SK-N-SH treated with all-trans-retinoic acid at 6 μM for 48 hours (cell line): ENCODE results near the gene RBM33.

Source experiments
- ATAC-seq: fragments of 200-7000 bp; cut with Tn5 transposase; 3 replicates; pipeline ENCODE4 v1.9.1; 2020; ENCODE audit warnings: mild to moderate bottlenecking, moderate library complexity
- ARNTL ChIP-seq: fragments of 450-650 bp; formaldehyde crosslinking; IDR thresholded peaks from 2 replicates; pipeline ENCODE4 v1.5.0; 2020; ENCODE audit warnings: low read depth, mild to moderate bottlenecking, moderate library complexity, borderline replicate concordance
- BACH2 ChIP-seq: fragments of 250-450 bp; sonication (Bioruptor Pico); IDR thresholded peaks from 2 replicates; pipeline ENCODE4 v1.9.0; 2021; ENCODE audit warnings: mild to moderate bottlenecking, borderline replicate concordance
- CSDC2 ChIP-seq: fragments of 250-450 bp; sonication (Bioruptor Pico); IDR thresholded peaks from 2 replicates; pipeline ENCODE4 v1.5.0; 2020; ENCODE audit warnings: mild to moderate bottlenecking, moderate library complexity
- ESRRG ChIP-seq: fragments of 250-450 bp; sonication (Bioruptor Pico); IDR thresholded peaks from 2 replicates; pipeline ENCODE4 v1.6.1; 2021; ENCODE audit warnings: mild to moderate bottlenecking
- OSR1 ChIP-seq: fragments of 250-450 bp; sonication (Bioruptor Pico); IDR thresholded peaks from 2 replicates; pipeline ENCODE4 v1.8.0; 2022; ENCODE audit warnings: moderate library complexity, mild to moderate bottlenecking, inconsistent platforms
- PPARA ChIP-seq: fragments of 250-450 bp; sonication (Bioruptor Pico); IDR thresholded peaks from 2 replicates; pipeline ENCODE4 v1.5.0; 2020; ENCODE audit warnings: mild to moderate bottlenecking, borderline replicate concordance
- RARB ChIP-seq: fragments of 250-450 bp; sonication (Bioruptor Pico); IDR thresholded peaks from 2 replicates; pipeline ENCODE4 v1.8.0; 2021; ENCODE audit warnings: mild to moderate bottlenecking, moderate library complexity
- SNAI2 ChIP-seq: fragments of 250-450 bp; sonication (Bioruptor Pico); IDR thresholded peaks from 2 replicates; pipeline ENCODE4 v1.5.0; 2020; ENCODE audit warnings: mild to moderate bottlenecking, moderate library complexity
- TCF4 ChIP-seq: fragments of 250-450 bp; sonication (Bioruptor Pico); IDR thresholded peaks from 2 replicates; pipeline ENCODE4 v1.8.0; 2021; ENCODE audit warnings: mild to moderate bottlenecking, moderate library complexity, borderline replicate concordance
- TOX ChIP-seq: fragments of 250-450 bp; sonication (Bioruptor Pico); IDR thresholded peaks from 2 replicates; pipeline ENCODE4 v1.8.0; 2021; ENCODE audit warnings: mild to moderate bottlenecking, moderate library complexity, borderline replicate concordance
- ZC3H10 ChIP-seq: fragments of 250-450 bp; sonication (Bioruptor Pico); IDR thresholded peaks from 2 replicates; pipeline ENCODE4 v1.5.1; 2021; ENCODE audit warnings: mild to moderate bottlenecking, moderate library complexity
- ZFP3 ChIP-seq: fragments of 250-450 bp; sonication (Bioruptor Pico); IDR thresholded peaks from 2 replicates; pipeline ENCODE4 v1.5.0; 2020; ENCODE audit warnings: mild to moderate bottlenecking, moderate library complexity
- ZFP30 ChIP-seq: fragments of 450-650 bp; formaldehyde crosslinking; IDR thresholded peaks from 2 replicates; pipeline ENCODE4 v1.5.0; 2022; ENCODE audit warnings: mild to moderate bottlenecking, moderate library complexity
- ZNF565 ChIP-seq: fragments of 450-650 bp; formaldehyde crosslinking; conservative IDR thresholded peaks from 2 replicates; pipeline ENCODE4 v1.5.0; 2020; ENCODE audit warnings: low read depth, mild to moderate bottlenecking, moderate library complexity
- ZNF70 ChIP-seq: fragments of 450-650 bp; formaldehyde crosslinking; IDR thresholded peaks from 2 replicates; pipeline ENCODE4 v1.5.0; 2020; ENCODE audit warnings: mild to moderate bottlenecking, moderate library complexity
- ZNF8 ChIP-seq: fragments of 450-650 bp; formaldehyde crosslinking; IDR thresholded peaks from 2 replicates; pipeline ENCODE4 v1.5.0; 2020; ENCODE audit warnings: mild to moderate bottlenecking, moderate library complexity
- TF ChIP-seq, protein P1 (sequence below): fragments of 250-450 bp; sonication (Bioruptor Pico); IDR thresholded peaks from 2 replicates; pipeline ENCODE4 v1.5.1; 2021; ENCODE audit warnings: mild to moderate bottlenecking, moderate library complexity
- TF ChIP-seq, protein P2 (sequence below): fragments of 250-450 bp; sonication (Bioruptor Pico); IDR thresholded peaks from 2 replicates; pipeline ENCODE4 v1.5.0; 2020; ENCODE audit warnings: mild to moderate bottlenecking, moderate library complexity
- TF ChIP-seq, protein P3 (sequence below): fragments of 250-450 bp; sonication (Bioruptor Pico); IDR thresholded peaks from 2 replicates; pipeline ENCODE4 v1.5.1; 2020; ENCODE audit warnings: low read depth, mild to moderate bottlenecking, moderate library complexity
- TF ChIP-seq, protein P4 (sequence below): fragments of 250-450 bp; sonication (Bioruptor Pico); IDR thresholded peaks from 2 replicates; pipeline ENCODE4 v1.8.0; 2021; ENCODE audit warnings: low read depth, mild to moderate bottlenecking, moderate library complexity, borderline replicate concordance

The RBM33 gene

DNA sequence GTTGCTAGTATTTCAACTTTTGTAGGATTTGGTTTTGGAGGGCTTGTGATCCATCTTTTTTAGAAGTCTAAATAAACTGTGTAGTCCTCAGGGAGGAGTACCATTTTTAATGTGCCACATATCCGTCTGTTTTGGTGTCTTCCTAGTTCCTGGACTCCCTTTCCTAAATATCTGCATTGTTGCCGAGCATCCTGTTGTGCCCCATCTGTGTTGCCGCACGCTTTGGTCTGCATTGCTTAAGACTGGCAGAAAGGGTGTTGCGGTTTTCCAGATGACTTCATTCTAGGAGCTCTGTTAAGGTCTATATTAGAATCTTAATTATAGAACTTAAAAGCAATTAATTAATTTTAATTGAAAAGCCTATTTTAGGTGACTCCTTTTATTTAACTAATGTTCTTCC is 49.4 kb downstream of the RBM33 start:
- TF ChIP-seq ZFP30 (CRISPR knock-in tag) (no peak), PPARA (no peak), ARNTL (CRISPR knock-in tag) (no peak), ZFP3 (CRISPR knock-in tag) (no peak), ZNF70 (CRISPR knock-in tag) (no peak), OSR1 (CRISPR knock-in tag) (no peak), CSDC2 (no peak), RARB (CRISPR knock-in tag) (no peak), BACH2 (CRISPR knock-in tag) (no peak), SNAI2 (CRISPR knock-in tag) (no peak)
- TF ChIP-seq, protein P1, sequence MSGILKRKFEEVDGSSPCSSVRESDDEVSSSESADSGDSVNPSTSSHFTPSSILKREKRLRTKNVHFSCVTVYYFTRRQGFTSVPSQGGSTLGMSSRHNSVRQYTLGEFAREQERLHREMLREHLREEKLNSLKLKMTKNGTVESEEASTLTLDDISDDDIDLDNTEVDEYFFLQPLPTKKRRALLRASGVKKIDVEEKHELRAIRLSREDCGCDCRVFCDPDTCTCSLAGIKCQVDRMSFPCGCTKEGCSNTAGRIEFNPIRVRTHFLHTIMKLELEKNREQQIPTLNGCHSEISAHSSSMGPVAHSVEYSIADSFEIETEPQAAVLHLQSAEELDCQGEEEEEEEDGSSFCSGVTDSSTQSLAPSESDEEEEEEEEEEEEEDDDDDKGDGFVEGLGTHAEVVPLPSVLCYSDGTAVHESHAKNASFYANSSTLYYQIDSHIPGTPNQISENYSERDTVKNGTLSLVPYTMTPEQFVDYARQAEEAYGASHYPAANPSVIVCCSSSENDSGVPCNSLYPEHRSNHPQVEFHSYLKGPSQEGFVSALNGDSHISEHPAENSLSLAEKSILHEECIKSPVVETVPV (CRISPR knock-in tag), result no peak
- TF ChIP-seq, protein P2, sequence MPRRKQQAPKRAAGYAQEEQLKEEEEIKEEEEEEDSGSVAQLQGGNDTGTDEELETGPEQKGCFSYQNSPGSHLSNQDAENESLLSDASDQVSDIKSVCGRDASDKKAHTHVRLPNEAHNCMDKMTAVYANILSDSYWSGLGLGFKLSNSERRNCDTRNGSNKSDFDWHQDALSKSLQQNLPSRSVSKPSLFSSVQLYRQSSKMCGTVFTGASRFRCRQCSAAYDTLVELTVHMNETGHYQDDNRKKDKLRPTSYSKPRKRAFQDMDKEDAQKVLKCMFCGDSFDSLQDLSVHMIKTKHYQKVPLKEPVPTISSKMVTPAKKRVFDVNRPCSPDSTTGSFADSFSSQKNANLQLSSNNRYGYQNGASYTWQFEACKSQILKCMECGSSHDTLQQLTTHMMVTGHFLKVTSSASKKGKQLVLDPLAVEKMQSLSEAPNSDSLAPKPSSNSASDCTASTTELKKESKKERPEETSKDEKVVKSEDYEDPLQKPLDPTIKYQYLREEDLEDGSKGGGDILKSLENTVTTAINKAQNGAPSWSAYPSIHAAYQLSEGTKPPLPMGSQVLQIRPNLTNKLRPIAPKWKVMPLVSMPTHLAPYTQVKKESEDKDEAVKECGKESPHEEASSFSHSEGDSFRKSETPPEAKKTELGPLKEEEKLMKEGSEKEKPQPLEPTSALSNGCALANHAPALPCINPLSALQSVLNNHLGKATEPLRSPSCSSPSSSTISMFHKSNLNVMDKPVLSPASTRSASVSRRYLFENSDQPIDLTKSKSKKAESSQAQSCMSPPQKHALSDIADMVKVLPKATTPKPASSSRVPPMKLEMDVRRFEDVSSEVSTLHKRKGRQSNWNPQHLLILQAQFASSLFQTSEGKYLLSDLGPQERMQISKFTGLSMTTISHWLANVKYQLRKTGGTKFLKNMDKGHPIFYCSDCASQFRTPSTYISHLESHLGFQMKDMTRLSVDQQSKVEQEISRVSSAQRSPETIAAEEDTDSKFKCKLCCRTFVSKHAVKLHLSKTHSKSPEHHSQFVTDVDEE (CRISPR knock-in tag), result no peak
- TF ChIP-seq, protein P3, sequence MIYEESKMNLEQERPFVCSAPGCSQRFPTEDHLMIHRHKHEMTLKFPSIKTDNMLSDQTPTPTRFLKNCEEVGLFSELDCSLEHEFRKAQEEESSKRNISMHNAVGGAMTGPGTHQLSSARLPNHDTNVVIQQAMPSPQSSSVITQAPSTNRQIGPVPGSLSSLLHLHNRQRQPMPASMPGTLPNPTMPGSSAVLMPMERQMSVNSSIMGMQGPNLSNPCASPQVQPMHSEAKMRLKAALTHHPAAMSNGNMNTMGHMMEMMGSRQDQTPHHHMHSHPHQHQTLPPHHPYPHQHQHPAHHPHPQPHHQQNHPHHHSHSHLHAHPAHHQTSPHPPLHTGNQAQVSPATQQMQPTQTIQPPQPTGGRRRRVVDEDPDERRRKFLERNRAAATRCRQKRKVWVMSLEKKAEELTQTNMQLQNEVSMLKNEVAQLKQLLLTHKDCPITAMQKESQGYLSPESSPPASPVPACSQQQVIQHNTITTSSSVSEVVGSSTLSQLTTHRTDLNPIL (CRISPR knock-in tag), result no peak
- no peak for ATAC-seq

DNA sequence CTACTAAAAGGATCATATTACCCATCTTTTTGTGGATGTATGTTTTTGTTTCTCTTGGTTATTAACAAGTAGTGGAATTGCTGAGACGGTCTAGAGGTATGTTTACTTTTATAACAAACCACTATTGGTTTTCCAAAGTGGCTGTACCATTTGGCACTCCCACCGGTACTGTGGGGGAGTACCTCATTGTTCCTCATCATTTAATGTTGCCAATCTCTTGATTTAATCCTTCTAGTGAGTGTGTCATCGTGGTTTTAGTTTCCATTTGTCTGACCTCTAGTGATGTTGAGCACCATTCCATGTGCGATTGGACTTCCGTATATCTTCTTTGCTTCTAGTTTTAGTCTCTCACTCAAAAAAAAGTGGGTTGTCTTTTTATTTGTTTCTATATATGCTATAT is 50.4 kb downstream of the RBM33 start:
- ATAC-seq, result no peak
- TF ChIP-seq ZFP3 (CRISPR knock-in tag), result no peak
- TF ChIP-seq, protein P4, sequence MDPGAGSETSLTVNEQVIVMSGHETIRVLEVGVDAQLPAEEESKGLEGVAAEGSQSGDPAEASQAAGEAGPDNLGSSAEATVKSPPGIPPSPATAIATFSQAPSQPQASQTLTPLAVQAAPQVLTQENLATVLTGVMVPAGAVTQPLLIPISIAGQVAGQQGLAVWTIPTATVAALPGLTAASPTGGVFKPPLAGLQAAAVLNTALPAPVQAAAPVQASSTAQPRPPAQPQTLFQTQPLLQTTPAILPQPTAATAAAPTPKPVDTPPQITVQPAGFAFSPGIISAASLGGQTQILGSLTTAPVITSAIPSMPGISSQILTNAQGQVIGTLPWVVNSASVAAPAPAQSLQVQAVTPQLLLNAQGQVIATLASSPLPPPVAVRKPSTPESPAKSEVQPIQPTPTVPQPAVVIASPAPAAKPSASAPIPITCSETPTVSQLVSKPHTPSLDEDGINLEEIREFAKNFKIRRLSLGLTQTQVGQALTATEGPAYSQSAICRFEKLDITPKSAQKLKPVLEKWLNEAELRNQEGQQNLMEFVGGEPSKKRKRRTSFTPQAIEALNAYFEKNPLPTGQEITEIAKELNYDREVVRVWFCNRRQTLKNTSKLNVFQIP (CRISPR knock-in tag), result no peak
- TF ChIP-seq ZNF565 (CRISPR knock-in tag), result no peak
- no peak for TF ChIP-seq CSDC2
- TF ChIP-seq, protein P1 (CRISPR knock-in tag), result no peak
- TF ChIP-seq SNAI2 (CRISPR knock-in tag), result no peak
- TF ChIP-seq RARB (CRISPR knock-in tag), result no peak
- no peak for TF ChIP-seq ZNF8 (CRISPR knock-in tag)
- TF ChIP-seq ZC3H10 (CRISPR knock-in tag), result no peak
- TF ChIP-seq, protein P2 (CRISPR knock-in tag), result no peak

DNA sequence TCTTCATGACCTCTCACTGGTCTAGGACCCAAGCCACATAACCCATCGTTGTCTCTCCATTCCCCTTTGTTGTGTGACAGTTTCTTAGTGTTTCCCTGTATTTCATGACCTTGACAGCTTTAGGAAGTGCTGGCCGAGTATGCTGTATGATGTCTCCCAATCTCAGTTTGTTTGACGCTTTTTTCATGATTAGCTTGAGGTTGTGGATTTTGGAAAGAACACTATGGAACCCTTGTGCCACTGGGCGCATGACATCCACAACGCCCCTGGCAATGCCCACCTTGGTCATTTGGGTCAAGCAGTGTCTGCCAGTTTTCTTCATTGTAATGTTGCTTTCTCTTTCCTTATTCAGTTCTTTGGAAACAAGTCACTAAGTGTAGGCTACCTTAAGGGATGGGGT is 52.3 kb downstream of the RBM33 start:
- no peak for ATAC-seq
- TF ChIP-seq ZNF8 (CRISPR knock-in tag) (no peak), TCF4 (CRISPR knock-in tag) (no peak), TOX (CRISPR knock-in tag) (no peak), ZC3H10 (CRISPR knock-in tag) (no peak), ARNTL (CRISPR knock-in tag) (no peak), ESRRG (CRISPR knock-in tag) (no peak), BACH2 (CRISPR knock-in tag) (no peak), OSR1 (CRISPR knock-in tag) (no peak), CSDC2 (no peak)
- TF ChIP-seq, protein P1 (CRISPR knock-in tag), result no peak
